Mesenchymal stem cell (in vitro differentiated cells and primary cell): ENCODE data around the gene NUDT13.

Experiments
- DNase-seq: peaks from one replicate; pipeline ENCODE4 v3.0.0-alpha.2; 2013
- H2AFZ ChIP-seq: one replicate; pipeline ENCODE4 v1.6.1; 2013; ENCODE audit warnings: low read depth, mild to moderate bottlenecking, control low read depth, inconsistent platforms, low read length, moderate library complexity
- H2AK5ac ChIP-seq: 2 replicates; pipeline ENCODE4 v1.6.1; 2013; ENCODE audit warnings: low read length, moderate library complexity, mild to moderate bottlenecking, inconsistent platforms; ENCODE audit not compliant: severe bottlenecking
- H2BK120ac ChIP-seq: one replicate; pipeline ENCODE4 v1.6.1; 2013; ENCODE audit warnings: low read depth, mild to moderate bottlenecking, inconsistent platforms, low read length, moderate library complexity
- H2BK12ac ChIP-seq, 2 experiments: one replicate each; pipeline ENCODE4 v1.6.1; 2013; ENCODE audit warnings: inconsistent platforms in 2 of 2, low read length in 2 of 2, mild to moderate bottlenecking in 2 of 2, moderate library complexity in 2 of 2, control low read depth in 1 of 2
- H2BK15ac ChIP-seq: one replicate; pipeline ENCODE4 v1.6.1; 2013; ENCODE audit warnings: mild to moderate bottlenecking, low read depth, inconsistent platforms; ENCODE audit not compliant: poor library complexity, severe bottlenecking
- H2BK5ac ChIP-seq: 2 replicates; pipeline ENCODE4 v1.6.1; 2013; ENCODE audit warnings: low read depth, mild to moderate bottlenecking, low read length, control low read depth, inconsistent platforms; ENCODE audit not compliant: poor library complexity, severe bottlenecking
- H3K14ac ChIP-seq, 2 experiments: one replicate each; pipeline ENCODE4 v1.6.1; 2013; ENCODE audit warnings: inconsistent platforms in 2 of 2, low read length in 2 of 2, control low read depth in 1 of 2, mild to moderate bottlenecking in 1 of 2, moderate library complexity in 1 of 2
- H3K18ac ChIP-seq, 2 experiments: one replicate each; pipeline ENCODE4 v1.6.1; 2013; ENCODE audit warnings: inconsistent platforms in 2 of 2, low read length in 2 of 2, control low read depth in 1 of 2, low read depth in 1 of 2, mild to moderate bottlenecking in 1 of 2
- H3K23ac ChIP-seq, 2 experiments: one replicate each; pipeline ENCODE4 v1.6.1; 2013; ENCODE audit warnings: inconsistent platforms in 2 of 2, low read length in 2 of 2, mild to moderate bottlenecking in 2 of 2, moderate library complexity in 2 of 2, control low read depth in 1 of 2
- H3K27ac ChIP-seq: 2 replicates; pipeline ENCODE4 v1.5.1; 2013; ENCODE audit warnings: mild to moderate bottlenecking, moderate library complexity, low read length, control low read depth, inconsistent platforms; ENCODE audit not compliant: poor library complexity, severe bottlenecking
- H3K27me3 ChIP-seq, 2 experiments: 2 replicates each; pipeline versions ENCODE4 v1.6.1 to v1.7.0; 2013; ENCODE audit warnings: low read length in 2 of 2, mild to moderate bottlenecking in 2 of 2, moderate library complexity in 2 of 2, control low read depth in 1 of 2, inconsistent platforms in 1 of 2; ENCODE audit not compliant: control insufficient read depth in 1 of 2, insufficient read depth in 1 of 2
- H3K36me3 ChIP-seq, 2 experiments: 2 replicates each; pipeline versions ENCODE4 v1.6.1 to v1.7.0; 2013; ENCODE audit warnings: low read length in 2 of 2, control low read depth in 1 of 2, inconsistent platforms in 1 of 2, low read depth in 1 of 2, mild to moderate bottlenecking in 1 of 2; ENCODE audit not compliant: insufficient read depth in 2 of 2, control insufficient read depth in 1 of 2
- H3K4ac ChIP-seq, 2 experiments: one replicate each; pipeline ENCODE4 v1.6.1; 2013; ENCODE audit warnings: inconsistent platforms in 2 of 2, low read length in 2 of 2, mild to moderate bottlenecking in 2 of 2, moderate library complexity in 2 of 2, control low read depth in 1 of 2, low read depth in 1 of 2
- H3K4me1 ChIP-seq: 2 replicates; pipeline ENCODE4 v1.6.1; 2013; ENCODE audit warnings: low read depth, low read length, control low read depth; ENCODE audit not compliant: control insufficient read depth, insufficient read depth
- H3K4me2 ChIP-seq: 2 replicates; pipeline ENCODE4 v1.6.1; 2013; ENCODE audit warnings: low read length, mild to moderate bottlenecking, inconsistent platforms; ENCODE audit not compliant: poor library complexity, severe bottlenecking
- H3K4me3 ChIP-seq, 2 experiments: 2 replicates each; pipeline versions ENCODE4 v1.5.1 to v1.7.0; 2013; ENCODE audit warnings: low read length in 2 of 2, mild to moderate bottlenecking in 2 of 2, control low read depth in 1 of 2, low read depth in 1 of 2; ENCODE audit not compliant: insufficient read depth in 1 of 2
- H3K79me1 ChIP-seq: replicated peaks from 2 replicates; pipeline ENCODE4 v1.6.1; 2013; ENCODE audit warnings: mild to moderate bottlenecking, control low read depth, low read length, inconsistent platforms; ENCODE audit not compliant: poor library complexity, severe bottlenecking
- H3K9ac ChIP-seq: 2 replicates; pipeline ENCODE4 v1.7.0; 2013; ENCODE audit warnings: mild to moderate bottlenecking, low read length, moderate library complexity
- H3K9me3 ChIP-seq: 2 replicates; pipeline ENCODE4 v1.7.0; 2013; ENCODE audit warnings: mild to moderate bottlenecking, low read length; ENCODE audit not compliant: control insufficient read depth
- H4K8ac ChIP-seq: one replicate; pipeline ENCODE4 v1.6.1; 2013; ENCODE audit warnings: inconsistent platforms, mild to moderate bottlenecking, low read length, moderate library complexity
- H4K91ac ChIP-seq: one replicate; pipeline ENCODE4 v1.6.1; 2013; ENCODE audit warnings: mild to moderate bottlenecking, low read length, inconsistent platforms
- WGBS: methylation state at CpG from one replicate; pipeline ENCODE4 v1.1.7; 2013; ENCODE audit warnings: mixed read lengths; 5-methylcytosine and 5-hydroxymethylcytosine counted together

Gene NUDT13

GRCh38 chr10:73126343-73126742 lies 16.1 kb downstream of the NUDT13 start:
- peaks cover 15% of the 10 kb centered on the region for H3K79me1 ChIP-seq
- H3K9ac ChIP-seq, result no peak overlapping the region
- H3K4me3 ChIP-seq, result no peak overlapping the region
- H2AK5ac ChIP-seq, result no peak overlapping the region
- DNase-seq, result no peak
- no peak overlapping the region for H3K4ac ChIP-seq
- no peak overlapping the region for H4K8ac ChIP-seq
- no peak overlapping the region for H3K27ac ChIP-seq
- peaks cover 1% of the 10 kb centered on the region for H3K4me1 ChIP-seq
- no peak overlapping the region for H4K91ac ChIP-seq
- H2BK5ac ChIP-seq, result no peak overlapping the region
- no peak overlapping the region for H2BK15ac ChIP-seq
- H3K18ac ChIP-seq, result no peak overlapping the region
- no peak overlapping the region for H2BK120ac ChIP-seq
- H2AFZ ChIP-seq, result no peak overlapping the region
- no peak overlapping the region for H3K23ac ChIP-seq
- H2BK12ac ChIP-seq, result no peak overlapping the region
- no peak overlapping the region for H3K4me2 ChIP-seq
- H3K9me3 ChIP-seq, result no peaks in the 10 kb centered on the region
- WGBS, result 100% methylated on average over 2 of the region's 2 CpGs
- no peak overlapping the region for H3K14ac ChIP-seq
- peaks cover 27 to 75% of the 10 kb centered on the region in 2 experiments for H3K36me3 ChIP-seq
- no peaks in the 10 kb centered on the region for H3K27me3 ChIP-seq

DNA sequence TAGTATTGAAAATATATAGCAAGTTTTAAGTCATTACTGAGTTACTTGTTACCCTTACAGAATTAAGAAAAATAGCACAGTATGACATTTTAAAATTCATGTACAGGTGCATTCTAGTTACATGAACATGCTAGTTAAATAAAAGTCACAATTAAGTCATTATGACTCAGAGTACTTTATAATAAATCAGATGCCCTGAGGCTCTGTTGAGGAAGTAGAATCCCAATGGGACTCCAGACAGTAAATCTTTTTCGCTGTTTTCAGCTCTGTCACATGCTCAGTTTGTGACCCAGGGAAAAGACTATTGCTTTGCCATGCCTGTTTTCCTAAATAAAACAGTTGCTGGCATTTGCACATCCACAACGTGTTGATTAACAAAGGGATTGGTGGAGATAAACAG lies 21.0 kb downstream of the NUDT13 start:
- Histone ChIP-seq H3K27me3 (no peaks in the 10 kb centered on the region), H3K27ac (no peak overlapping the region), H3K18ac (no peak overlapping the region), H3K4me1 (no peaks in the 10 kb centered on the region), H2AK5ac (no peak overlapping the region), H3K14ac (no peak overlapping the region), H3K9me3 (no peaks in the 10 kb centered on the region), H3K4ac (no peak overlapping the region), H3K79me1 (peaks cover 13% of the 10 kb centered on the region), H3K23ac (no peak overlapping the region), H4K91ac (no peak overlapping the region), H2AFZ (no peak overlapping the region), H4K8ac (no peak overlapping the region), H3K4me3 (no peak overlapping the region), H3K4me2 (no peak overlapping the region), H3K9ac (no peak overlapping the region), H2BK12ac (no peak overlapping the region), H2BK5ac (no peak overlapping the region), H2BK120ac (no peak overlapping the region), H2BK15ac (no peak overlapping the region), H3K36me3 (peaks cover 14 to 87% of the 10 kb centered on the region in 2 experiments)
- WGBS, result 27% methylated on average over 1 of the region's 2 CpGs
- peak; percentile 28 for DNase-seq

- Histone ChIP-seq H3K27ac (no peak overlapping the region), H4K8ac (no peak overlapping the region), H3K14ac (no peak overlapping the region), H2AK5ac (no peak overlapping the region), H2AFZ (no peak overlapping the region), H3K9ac (no peak overlapping the region), H3K36me3 (peaks cover 7 to 86% of the 10 kb centered on the region in 2 experiments), H3K79me1 (peaks cover 10% of the 10 kb centered on the region), H4K91ac (no peak overlapping the region), H3K9me3 (no peaks in the 10 kb centered on the region), H3K27me3 (no peaks in the 10 kb centered on the region), H3K18ac (no peak overlapping the region), H2BK120ac (no peak overlapping the region), H2BK5ac (no peak overlapping the region), H2BK12ac (no peak overlapping the region), H3K23ac (no peak overlapping the region), H3K4me3 (no peak overlapping the region), H3K4me1 (no peaks in the 10 kb centered on the region), H2BK15ac (no peak overlapping the region), H3K4ac (no peak overlapping the region), H3K4me2 (no peak overlapping the region)
- 99% methylated on average over 2 of the region's 2 CpGs for WGBS
- DNase-seq, result no peak
These were observed 21.8 kb downstream of the NUDT13 start for GRCh38 chr10:73131913-73132686.

DNA sequence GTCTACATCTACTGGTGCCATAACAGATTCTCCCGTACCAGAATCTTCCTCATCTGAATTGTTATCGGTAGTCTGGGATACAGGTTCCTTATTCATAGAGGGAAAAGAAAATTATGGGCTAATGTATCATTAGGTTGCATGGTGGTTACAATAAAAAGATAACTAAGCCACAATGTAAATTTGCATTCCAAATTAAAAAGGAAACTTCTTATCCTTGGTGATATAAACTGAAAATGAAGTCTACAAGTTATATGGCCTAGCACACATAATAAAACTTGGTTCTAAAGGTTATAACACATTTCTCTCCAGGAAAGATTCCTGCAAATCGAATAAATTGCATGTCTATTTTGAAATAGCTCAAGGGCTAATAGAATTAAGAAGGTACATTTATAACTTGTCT lies 24.5 kb downstream of the NUDT13 start:
- DNase-seq, result no peak
- Histone ChIP-seq H3K4ac (no peak overlapping the region), H3K4me1 (no peaks in the 10 kb centered on the region), H2BK5ac (no peak overlapping the region), H3K14ac (no peak overlapping the region), H3K27ac (no peak overlapping the region), H2BK15ac (no peak overlapping the region), H3K9me3 (no peaks in the 10 kb centered on the region), H2AFZ (no peak overlapping the region), H4K91ac (no peak overlapping the region), H3K27me3 (no peaks in the 10 kb centered on the region), H2BK12ac (no peak overlapping the region), H3K36me3 (peaks cover 10 to 87% of the 10 kb centered on the region in 2 experiments), H3K4me2 (no peak overlapping the region), H3K4me3 (no peak overlapping the region), H2BK120ac (no peak overlapping the region), H2AK5ac (no peak overlapping the region), H3K9ac (no peak overlapping the region), H4K8ac (no peak overlapping the region), H3K79me1 (peaks cover 8% of the 10 kb centered on the region), H3K18ac (no peak overlapping the region), H3K23ac (no peak overlapping the region)
- WGBS, result no CpG with 5 or more reads among the region's 3 CpGs
